Mucosa of gallbladder (tissue), 1 donor: ENCODE data around the gene ISCA2. TPM values are rescaled to one million over a fixed set of nuclear protein-coding genes. Genes with fewer than 3 reads are reported as not detected.
"Not testable (repeated sequence)": the region's sequence is repeated elsewhere in the genome, so short reads cannot be mapped to it uniquely, and the experiment has no call there.

ENCODE experiments used
- DNase-seq: peaks from one replicate; pipeline ENCODE4 v3.0.0-alpha.2; 2020; ENCODE audit warnings: low spot score
- total RNA-seq: library from RNA; stranded (reverse); gene quantifications from one replicate; pipeline ENCODE4 v1.2.1, GENCODE V29; 2021
- donor health status: DM: no; HTN: no; CAD: no.

The ISCA2 gene, protein sequence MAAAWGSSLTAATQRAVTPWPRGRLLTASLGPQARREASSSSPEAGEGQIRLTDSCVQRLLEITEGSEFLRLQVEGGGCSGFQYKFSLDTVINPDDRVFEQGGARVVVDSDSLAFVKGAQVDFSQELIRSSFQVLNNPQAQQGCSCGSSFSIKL
- total RNA-seq: 34.3 TPM

DNA sequence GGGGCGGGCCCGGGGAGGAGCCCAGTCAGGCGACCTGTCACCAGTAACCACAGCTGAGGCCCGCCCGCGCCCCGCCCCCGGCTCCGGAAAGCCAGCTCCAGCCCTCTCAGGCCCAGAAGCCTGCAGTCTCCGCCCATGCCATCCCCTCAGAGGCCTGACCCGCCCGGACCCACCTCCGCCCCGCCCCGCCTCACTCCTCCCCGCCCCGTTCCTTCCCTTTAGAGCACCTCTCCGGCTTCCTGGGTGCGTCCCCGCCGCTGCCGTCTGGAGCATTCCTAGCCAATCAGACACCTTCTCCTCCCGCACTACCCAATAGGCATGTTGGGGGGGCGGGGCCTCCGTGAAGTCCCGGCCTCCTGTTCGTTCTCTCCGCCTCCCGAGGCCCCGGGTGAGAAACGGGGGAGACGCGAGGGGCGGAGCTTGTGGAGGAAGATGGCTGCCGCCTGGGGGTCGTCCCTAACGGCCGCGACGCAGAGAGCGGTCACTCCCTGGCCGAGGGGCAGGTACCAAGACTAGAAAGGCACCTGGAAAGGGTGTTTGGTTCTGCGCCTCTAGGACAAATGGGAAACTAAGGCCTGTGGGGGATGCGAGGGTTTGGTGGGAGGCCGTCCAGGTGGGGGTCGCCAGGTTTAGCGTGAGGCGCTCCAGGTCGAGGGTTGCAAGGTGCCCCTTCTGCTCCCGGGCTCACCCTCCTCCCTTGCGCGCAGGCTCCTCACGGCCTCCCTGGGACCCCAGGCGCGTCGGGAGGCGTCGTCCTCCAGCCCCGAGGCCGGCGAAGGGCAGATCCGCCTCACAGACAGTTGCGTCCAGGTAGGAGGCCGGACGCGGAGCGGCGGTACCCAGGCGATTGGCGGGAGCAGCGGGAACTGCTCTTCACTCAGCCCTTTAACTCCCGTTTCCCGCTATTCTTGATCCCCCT, at the start of gene ISCA2:
TSS of gene ISCA2 (plus strand) at position 423 of the 919 bp plus-strand sequence. CDS start at position 433, 10 bp downstream.
- DNase-seq: peak; percentile 100

DNA sequence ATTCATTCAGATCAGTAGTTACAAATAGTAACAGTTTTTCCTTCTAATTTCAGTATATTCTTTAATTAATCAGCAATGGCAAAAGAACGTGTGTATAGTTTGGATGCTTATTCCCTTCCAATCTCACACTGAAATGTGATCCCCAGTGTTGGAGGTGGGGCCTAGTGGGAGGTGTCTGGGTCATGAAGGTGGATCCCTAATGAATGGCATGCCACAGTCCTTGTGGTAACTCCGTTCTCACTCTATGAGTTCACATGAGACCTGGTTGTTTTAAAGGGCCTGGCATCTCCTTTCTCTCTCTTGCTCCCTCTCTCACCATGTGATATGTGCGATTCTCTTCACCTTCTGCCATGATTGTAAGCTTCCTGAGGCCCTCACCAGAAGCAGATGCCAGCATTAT, 48.7 kb upstream of the ISCA2 start:
- no peak for DNase-seq

DNA sequence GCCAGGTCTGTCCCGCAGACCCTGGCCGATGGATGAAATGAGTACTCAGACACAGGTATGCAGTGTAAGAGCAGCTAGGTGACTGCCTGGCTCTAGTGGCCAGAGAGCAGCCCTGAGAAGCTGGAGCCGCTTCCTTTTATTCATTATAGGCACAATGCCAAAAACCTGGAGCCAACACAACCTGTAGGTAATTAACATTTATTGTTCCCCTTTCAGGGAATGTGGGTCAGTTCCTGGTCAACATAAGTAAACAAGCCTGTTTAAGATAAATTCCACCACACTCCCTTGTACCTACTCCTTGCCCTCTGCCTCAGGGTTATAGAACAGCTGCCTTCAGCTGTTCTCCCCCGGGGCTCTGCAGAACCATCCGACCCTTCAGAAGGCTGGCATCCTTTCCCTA, 39.2 kb upstream of the ISCA2 start:
- not testable (repeated sequence) for DNase-seq

DNA sequence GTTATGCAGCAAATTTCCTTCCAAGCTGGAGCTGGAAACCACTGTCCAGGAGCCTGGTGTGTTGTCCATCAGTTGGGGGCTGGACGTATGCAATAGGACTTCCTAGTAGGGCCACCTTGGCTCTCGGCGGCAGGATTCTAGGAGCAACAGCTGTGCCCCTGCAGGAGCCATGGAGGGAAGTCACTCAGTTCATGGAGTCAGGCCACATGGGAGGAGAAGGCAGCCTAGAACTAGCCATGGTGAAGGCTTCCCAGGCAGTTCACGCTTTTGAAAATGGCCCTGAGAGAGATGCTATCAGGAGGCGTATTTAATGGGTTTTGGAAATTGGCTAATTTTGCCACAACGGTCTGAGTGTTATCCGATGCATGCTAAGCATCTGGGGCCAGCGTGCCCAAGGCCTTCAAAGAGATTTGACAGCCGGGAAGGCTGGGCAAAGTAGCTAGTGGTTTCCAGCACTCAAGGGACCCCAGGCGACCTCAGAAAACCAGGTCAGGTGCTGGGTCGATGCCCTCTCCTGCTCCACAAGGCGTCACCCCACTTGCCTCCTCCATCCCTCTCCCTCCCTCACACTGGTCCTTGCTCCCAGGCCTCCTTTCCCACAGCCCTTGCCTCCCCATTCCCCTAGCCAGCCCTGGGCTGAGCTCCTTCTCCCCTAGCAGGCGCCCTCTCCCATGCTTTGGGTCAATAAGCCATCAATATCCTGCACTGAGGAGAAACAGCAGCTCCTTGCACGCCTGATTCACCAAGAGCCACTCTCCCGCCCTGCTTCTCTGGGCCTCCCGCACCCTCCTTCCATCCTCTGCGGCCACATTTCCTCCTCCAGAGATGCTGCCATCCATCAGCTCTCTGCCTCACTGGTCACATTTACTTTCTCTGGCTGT, 36.6 kb upstream of the ISCA2 start:
- no peak for DNase-seq

DNA sequence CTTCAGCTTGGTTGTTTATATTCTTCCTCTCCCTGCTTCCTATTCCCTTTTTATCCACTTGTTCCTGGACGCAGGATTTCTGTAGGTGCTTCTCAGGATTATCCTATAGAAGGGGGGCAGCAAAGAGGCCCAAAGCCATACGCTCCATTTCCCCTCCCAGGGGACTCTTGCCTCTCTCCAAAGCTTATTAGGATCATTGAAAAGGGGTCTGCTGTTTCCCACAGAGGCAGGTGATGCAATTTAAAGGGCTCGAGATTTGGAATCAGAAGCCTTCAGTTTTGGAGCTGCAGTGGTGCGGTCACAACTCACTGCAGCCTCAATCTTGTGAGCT, 36.0 kb upstream of the ISCA2 start:
- no peak for DNase-seq

DNA sequence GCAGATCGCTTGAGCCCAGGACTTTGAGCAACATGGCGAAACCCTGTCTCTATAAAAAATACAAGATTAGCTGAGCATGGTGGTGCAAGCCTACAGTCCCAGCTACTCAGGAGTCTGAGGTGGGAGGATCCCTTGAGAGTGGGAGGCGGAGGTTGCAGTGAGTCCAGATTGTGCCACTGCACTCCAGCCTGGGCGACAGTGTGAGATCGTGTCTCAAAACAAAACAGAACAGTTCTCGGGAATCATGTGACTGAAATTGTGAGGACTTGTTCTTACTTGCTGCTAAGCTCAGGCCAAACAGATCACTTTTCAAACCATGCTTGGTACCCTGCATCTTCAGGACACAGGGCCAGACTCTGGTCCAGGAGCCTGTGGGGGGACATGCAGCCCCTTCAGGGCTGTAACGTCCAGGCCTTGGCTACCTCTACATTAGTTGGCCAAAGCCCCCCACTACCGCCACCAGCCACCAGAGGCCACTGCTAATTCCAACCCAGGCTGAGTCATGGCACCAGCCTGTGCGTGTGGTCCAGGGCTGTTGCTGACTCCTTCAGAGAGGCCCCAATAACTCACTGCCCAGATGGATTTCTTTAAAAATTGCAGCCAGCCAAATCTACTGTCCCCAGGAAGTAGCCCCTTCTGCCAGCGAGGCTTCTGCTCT, 34.1 kb upstream of the ISCA2 start:
- DNase-seq: no peak

DNA sequence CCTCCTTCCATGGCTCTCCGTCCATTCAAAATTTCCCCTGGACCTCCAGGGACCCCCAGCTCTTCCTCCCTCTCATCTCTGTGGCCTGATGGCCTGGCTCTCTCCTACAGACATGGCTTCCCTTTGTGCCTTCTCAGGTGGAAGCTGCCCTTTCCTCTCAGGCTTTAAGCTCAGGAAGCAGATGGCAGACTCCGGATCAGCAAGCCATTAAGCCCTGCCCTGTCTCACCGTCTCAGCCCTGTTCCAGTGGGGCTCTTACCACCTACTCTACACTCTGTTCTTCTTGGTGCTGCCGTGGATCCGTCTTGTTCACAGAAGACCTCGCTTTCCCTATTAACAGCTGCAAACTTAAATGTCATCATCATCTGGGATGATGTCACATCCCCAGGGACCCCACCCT, 33.6 kb upstream of the ISCA2 start:
- DNase-seq: no peak

DNA sequence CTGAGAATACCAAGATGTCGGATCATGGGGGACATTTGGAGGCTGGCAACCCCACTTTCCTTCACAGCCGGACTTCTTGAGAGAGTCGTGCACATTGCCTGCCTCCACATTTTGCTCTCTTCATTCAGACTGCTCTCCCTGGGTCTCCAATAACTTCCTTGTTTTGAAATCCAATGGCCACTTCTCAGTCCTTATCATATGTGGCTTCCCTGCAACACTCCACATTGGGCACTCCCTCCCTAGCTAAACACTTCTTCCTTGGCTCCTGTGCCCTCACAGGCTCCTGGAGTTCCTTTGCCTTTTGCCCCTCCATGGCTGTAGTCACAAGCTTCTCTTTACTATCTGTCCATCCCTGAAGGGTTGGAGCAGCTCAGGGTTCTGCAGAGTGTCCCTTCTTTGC, 30.6 kb upstream of the ISCA2 start:
- DNase-seq: no peak

DNA sequence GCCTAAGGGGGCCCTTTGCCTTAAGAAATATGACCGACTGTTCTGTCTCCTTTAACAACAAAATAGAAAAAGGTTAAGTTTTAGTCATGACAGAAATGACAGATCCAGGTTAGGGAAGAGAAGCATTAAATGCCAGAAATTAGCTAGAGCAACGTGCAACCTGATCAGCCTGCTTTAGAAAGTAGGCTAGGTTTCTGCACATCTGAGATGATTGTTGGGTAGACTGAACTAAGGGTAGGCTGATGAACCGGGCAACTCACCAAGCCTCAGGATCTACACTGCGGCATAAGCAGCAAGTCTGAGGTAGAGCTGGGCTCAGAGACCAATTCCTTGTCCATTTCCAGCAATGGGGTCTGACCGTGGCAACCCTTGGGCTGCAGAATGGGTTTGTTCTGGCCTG, 29.9 kb upstream of the ISCA2 start:
- no peak for DNase-seq

DNA sequence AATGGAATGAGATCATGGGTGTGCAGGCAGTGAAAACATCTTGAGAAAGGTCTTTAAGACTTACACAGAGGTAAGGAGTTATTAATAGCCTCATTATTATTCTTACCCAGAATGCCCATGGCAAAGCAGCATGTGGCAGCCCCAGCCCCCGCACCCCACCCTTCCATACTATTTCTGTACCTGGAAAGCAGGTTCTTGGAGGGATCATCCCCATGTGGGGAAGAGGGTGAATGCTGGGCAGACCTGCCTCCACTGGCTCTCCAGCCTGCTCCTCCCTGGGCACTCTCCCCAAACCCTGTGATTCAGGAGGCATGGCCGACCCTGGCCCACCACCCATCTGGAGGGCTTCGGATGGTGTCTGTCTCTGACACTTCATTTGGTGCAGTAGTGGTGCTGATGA, 28.8 kb upstream of the ISCA2 start:
- DNase-seq: no peak

DNA sequence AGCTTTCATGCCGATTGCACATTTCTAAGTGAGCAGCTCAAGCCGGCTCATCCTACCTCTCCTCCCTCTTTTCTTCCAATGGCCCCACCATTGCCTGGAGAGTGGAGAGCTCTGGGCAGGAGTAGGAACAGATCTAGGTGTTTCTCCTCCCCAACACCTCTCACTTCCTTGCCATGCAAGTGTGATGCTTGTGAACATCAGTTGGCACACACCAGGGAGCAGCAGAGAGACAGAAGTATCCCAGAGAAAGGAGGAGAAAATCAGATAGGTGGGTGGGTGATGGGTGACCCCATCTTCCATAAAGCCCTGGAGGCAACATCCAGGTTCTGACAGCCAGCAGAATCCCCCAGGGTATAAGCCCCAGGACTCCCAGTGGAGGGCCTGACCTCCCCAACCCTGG, 28.2 kb upstream of the ISCA2 start:
- DNase-seq: no peak

DNA sequence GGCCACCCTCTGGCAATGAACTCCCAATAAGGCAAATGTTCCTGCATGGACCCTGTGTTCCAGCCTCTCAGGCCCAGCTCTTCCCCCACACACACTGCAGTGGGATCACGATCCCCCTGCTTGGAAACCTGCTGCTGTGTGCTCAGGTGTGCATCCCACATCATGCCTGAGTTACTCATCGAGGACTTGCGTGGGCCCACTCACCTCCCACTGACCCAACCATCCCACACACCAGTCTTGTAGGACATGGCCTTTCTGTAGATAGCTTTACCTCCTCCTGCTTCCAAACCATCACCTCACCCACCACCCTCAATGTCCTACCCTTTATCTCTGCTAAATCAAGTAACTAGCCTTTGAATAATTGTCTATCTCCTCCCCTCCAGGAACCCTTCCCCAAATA, 25.1 kb upstream of the ISCA2 start:
- no peak for DNase-seq

DNA sequence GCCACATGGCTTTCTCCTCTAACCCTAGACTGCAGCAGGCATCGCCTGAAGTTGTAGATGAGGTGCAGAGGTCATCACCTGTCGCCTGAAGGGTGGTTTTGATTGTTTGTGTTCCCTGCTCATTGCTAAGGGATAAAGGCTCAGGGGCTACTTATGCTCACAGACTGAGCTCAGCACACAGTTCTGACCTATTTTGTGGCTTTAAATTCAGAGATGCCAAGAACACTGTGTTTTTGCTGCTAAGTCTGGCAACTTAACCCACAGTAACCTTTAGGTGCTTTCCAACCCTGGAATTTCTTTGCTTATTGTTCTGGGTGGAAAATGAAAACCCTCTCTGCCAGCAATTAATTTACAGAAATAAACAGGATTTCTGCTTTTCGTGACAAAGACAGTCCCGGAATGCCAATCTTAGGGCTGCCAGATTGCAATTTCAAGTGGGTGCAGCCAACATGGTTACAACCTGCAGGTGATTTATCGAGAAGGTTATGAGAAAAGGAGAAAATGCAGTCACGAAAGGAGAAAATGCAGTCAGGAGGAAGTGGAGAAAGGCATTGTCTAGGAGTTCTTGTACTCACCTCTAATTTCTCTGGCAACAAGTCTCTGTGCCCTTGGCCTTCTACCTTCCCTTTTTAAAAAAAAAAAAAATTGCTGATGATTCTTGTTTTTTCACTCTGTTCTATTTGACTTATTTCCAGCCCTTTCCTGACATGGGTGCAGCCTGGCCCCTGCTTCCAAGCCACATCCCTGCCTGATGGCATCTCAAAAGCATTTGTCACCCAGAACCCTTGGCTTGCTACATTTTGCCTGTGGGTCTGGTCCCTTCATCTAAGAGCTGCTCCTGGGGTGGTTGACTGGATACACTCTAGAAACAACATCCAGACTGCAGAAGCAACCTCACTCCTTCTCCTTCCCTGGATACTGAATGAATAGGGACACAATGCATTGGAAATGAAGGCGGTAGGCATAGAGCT, 23.7 kb upstream of the ISCA2 start:
- DNase-seq: no peak

DNA sequence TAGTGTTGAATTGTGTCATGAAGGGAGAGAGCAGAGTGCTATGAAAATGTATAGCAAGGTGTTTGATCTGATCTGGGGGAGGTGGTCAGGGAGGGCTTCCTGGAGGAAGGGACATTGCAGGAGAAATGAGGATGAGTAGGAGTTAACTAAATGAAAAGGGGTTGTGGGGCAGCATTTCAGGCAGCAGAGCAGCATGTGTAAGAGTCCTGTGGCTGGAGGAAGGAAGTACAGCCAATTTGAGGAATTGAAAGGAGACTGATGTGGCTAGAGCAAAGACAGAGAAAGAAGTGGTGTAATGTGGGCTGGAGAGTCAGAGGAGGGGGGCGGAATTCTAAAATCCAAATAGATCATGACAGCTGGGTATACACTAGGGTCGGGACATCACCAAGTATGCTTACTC, 21.0 kb upstream of the ISCA2 start:
- no peak for DNase-seq

DNA sequence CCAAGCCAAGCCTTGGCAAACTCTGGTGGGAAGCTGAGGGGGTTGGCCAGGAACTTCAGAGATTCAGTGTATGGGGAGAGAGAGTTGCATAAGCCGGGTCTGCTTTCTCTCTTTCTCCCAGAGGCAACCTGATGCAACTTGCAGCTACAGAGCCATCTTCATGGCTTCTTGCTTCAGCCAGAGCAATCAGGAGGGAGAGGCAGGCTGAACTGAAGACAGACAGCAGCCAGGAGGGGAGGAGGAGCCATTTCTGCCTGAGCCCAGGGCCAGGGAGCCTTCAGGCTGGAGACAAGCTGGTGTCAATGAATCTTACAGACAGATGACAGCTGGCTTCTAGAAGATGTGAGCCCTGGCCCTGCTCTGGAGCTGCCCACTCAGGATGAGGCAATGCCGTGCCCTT, 19.2 kb upstream of the ISCA2 start:
- DNase-seq: no peak

DNA sequence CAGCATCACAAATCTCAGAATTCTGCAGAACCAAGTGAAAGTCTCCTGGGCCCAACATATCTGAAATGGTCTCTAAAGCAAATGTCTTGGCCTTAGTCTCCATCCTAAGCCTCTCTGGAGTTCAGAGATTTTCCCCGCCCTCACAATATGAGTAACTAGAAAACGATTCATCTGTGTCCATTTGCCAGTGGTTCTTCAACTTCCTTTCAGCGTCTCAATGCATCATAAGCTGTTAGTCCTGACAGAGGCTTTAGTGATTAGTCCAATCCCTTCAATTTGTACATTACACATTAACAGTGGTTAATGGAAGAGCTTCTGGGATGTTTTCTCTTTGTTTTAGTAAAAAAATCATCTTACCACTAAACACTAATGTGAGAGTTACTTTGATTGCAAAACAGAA, 17.9 kb upstream of the ISCA2 start:
- no peak for DNase-seq

DNA sequence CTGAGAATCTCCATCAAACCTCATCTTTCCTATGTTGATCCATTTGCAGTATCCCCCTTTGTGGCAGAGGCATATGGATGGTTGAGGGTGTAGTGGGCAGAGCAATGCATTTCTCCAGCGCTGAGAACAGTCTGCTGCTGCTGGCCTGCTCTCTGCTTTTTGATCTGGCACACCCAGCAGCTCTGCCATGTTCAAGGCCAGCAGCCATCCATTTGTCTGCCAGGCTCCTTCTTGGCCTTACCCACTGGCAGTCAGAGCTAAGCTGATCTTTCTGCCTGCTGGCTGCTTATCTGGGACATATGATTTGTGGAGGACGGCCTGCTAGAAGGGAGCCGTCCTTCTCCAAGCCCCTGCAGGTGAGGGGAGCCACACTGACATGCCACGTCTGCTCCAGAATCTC, 17.5 kb upstream of the ISCA2 start:
- no peak for DNase-seq

DNA sequence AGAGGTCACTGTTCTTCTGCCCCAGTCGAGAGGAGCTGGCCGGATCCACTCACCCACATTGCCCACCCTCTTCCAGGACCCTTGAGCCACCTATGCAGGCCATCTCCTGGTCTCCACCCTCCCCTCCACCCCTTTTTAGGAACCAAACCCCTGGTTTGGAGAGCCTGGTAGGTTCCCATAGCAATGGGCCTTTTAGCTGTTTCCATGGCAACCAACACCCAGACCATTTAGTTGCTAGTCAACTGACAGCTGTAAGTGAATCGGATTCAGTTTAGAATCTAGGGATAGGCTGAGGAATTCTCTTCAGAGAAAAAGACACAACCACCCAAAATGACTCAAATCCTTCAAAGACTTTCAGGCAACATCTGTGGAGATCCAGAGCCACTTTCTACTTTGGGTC, 17.0 kb upstream of the ISCA2 start:
- DNase-seq: no peak

DNA sequence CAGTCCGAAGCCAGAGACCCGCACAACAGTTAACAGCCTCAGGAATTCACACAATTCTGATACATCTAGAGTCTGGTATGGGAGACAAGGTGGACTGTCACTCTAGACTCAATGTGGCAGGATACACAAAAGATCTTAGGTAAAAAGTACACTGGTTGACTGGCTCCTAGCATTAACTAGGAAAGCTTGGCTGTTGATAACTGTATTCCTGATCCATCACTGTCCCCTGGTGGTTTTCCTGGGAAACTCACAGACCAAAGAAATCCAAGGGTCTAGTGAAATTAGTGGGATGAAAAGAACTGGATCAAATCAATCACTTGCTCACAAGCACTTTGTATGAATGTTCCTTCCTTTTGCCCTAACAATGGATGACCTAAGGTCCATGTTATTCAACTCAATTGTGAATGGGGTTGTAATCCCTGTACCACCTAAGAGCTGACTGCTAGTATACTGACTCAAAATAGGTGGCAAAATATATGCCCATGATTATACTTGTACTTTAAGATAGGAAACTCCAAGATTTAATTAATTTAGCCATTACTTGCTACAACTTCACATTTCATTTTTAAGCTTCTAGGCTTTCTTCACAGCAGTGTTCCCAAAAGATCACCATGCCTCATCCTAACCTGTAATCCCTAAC, 14.4 kb upstream of the ISCA2 start:
- DNase-seq: no peak

DNA sequence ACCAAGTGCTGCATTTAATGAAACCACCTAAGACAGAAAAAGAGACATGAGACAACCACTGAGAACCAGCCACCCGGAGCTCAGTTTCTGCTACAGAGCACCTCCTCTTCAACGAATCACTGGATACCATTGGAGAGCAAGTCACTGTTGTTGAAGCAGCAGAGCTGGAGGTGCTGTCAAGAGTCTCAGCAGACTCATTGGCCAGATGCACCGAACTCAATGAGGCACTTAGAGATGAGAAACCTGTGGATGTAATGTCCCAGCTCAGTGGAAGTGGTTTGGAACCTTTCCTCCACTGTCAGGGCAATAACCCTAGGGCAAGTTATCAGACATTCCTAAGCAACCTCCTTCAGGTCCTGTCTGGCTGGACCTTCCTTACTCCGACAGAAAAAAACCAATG, 13.5 kb upstream of the ISCA2 start:
- DNase-seq: no peak
